GM18511 (cell line): Measurements from ENCODE around the gene AZU1.
"Not testable (repeated sequence)": the region's sequence is repeated elsewhere in the genome, so short reads cannot be mapped to it uniquely, and the experiment has no call there.

ENCODE experiments used
- ATAC-seq: cut with Tn5 transposase; IDR thresholded peaks from one replicate; pipeline ENCODE4 v1.9.1; 2021; ENCODE audit warnings: mild to moderate bottlenecking, moderate library complexity; ENCODE audit not compliant: unreplicated experiment

AZU1 gene

DNA sequence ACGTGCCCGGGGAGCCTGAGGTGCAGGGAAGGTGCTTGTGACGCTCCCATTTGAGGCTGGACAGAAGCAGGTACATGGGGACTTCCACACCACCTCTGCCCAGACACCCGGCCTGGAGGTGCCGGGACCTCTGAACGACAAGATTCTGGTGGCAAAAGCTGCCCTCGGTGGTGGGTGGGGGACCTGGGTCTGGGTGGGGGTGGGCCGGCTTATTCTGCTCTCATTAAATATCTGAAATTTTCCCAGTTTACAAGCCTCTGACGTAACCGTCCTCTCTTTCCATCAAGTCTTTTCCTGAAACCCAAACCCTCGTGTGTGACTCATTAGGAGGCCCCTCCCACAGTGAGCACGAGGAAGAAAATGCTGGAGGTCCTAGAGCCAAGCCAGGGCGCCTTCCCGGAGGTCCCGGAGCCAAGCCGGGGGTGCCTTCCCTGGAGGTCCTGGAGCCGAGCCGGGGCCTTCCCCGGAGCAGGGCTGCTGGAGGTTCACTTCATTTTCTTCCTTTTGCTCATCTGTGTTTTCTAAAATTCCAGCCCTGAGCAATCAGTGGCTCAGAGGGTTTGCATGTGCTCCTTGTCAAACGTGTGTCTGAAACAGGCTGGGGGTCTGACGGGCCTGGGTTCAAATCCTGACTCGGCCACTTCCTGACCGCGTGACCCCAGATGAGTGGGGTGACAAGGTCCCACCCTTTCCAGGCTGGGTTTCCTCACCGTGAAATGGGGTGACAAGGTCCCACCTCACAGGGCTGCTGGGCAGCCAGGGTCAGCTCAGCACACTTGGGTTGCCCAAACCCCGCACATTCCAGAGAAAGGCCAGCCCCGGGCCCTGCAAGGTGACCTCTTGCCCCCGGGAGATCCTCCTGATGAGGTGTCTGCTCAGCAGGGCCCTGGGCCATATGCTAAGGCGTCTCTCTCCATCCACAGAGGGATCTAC, 41.9 kb downstream of the AZU1 start:
- no peak for ATAC-seq

DNA sequence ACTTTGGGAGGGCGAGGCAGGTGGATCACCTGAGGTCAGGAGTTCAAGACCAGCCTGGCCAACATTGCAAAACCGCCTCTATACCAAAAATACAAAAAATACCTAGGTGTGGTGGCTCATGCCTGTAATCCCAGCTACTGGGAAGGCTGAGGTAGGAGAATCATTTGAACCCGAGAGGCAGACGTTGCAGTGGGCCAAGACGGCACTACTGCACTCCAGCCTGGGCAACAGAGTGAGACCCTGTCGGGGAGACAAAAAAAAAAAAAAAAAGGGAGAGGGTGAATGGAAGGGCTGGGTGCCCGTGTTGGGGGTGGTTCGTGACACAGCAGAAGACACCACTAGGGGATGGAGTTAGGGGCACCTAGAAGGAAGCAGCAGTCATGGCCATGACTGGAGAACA, 42.7 kb downstream of the AZU1 start:
- ATAC-seq, result no peak

DNA sequence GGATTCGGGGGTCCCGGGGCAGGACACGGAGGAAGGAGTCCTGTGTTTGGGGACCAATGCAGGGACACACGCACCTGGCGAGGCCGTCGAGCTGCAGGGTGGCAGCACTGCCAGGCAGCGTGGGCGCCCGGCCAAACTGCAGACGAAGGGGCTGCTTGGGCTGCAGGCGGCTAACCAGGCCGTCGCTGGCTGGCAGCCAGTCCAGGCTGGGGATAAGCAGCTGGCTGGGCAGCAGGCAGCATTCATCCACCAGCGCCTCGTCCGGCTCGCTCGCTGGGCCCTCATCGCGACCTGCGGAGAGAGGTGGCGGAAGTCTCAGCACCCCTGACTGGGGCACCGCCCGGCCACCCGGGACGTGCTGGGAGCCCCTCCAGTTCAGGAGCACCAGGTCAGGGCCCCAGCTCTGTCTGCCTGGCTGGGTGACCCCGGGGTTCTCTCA, 43.3 kb downstream of the AZU1 start:
- no peak for ATAC-seq

DNA sequence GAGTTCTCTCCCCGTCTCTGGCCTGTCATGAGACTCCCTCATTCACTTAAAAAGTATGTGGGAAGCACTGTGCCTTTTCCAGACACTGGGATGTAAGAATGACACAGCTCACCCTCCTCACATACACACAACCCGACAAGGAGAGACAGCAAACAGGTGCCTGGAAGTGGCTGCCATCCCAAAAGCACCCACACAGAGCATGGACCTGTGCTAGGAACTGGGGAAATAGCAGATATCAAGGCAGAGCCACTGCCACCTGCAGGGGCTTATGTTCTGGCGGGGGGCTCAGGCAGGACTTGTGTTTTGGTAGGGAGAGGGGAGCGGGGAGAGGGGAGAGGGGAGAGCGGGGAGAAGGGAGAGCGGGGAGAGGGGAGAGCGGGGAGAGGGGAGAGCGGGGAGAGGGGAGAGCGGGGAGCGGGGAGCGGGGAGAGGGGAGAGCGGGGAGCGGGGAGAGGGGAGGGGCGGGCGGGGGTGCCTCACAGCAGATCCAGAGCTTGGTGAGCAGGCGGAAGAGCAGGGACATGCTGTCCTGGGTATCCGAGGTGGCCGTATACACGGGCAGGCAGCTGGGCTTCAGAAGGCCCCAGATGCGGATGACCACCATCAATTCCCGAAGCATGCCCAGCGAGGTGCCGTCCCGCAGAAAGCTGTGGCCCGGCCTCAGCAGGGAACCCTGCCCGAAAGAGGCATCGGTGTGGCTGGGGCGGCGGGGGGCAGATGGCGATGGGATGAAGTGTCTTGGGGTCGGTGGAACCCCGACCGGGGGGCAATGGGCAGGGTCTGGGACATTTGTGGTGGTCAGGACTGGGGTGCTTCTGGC, 44.0 kb downstream of the AZU1 start:
- ATAC-seq, result no peak

DNA sequence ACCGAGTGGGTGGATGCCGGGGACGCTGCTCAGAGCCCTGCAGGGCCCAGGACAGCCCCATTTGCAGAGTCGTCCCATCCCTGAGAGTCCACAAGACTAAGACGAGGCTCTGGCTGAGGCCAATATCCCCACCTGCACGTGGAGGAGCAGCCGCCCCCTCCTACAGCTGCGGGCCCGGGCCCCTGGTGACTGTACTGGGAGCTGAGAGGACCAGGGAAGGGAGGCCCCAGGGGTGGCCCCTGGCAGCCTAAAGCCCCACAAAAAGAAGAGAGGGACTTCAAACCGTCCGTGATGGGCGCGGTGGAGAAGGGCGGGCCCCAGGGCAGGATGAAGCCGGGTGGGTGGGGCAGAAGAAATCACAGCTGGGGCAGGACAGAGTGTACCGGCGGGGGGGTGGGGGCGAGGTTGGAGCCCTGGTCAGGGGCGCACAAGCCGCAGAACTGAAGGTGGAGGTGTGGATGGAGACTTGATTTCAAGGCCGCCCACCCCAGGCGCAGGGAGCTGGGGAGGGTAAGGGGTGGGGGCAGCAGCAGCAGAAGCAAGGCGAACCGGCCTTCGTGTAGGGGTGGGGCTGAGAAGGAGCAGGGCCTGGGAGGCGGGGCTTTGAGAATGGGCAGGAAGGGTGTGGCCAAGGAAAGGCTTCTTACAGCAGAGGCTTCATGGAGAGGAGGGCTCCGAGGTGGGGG, 44.8 kb downstream of the AZU1 start:
- peak; percentile 49 for ATAC-seq

DNA sequence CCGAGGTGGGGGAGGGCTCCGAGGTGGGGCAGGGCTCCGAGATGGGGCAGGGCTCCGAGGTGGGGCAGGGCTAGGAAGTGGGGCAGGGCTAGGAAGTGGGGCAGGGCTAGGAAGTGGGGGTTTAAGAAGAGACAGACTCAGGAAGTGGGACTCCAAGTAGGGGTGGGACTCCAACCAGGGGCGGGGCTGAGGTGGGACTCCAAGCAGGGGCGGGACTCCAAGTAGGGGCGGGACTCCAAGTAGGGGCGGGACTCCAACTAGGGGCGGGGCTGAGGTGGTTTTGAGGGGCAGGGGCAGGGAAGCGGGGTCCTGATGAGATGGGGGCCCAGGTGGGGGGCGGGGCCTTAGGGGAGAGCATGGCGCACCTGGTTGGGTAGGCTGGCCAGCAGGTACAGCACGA, 45.4 kb downstream of the AZU1 start:
- ATAC-seq, result no peak

DNA sequence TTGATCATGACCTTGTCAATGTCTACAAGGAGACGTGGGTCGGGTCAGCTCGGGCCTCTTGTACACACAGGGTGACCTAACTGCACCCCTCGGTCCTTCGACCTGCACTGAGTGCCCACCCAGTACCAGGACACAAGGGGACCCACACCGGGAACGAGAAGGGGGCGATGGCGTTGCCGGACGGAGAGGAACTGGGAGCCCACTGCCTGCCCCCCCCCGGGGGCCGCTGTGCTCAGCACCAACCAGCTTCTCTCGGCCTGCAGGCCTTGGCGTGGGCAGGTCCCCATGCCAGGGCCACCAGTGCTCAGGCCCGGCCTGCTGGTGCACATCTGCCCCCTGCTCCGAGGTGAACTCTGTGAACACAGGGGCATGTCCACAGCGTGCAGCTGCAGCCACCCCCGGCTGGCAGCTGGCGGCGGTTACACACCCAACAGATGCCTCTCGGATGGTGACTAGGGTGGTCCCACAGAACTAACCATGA, 46.0 kb downstream of the AZU1 start:
- no peak for ATAC-seq

DNA sequence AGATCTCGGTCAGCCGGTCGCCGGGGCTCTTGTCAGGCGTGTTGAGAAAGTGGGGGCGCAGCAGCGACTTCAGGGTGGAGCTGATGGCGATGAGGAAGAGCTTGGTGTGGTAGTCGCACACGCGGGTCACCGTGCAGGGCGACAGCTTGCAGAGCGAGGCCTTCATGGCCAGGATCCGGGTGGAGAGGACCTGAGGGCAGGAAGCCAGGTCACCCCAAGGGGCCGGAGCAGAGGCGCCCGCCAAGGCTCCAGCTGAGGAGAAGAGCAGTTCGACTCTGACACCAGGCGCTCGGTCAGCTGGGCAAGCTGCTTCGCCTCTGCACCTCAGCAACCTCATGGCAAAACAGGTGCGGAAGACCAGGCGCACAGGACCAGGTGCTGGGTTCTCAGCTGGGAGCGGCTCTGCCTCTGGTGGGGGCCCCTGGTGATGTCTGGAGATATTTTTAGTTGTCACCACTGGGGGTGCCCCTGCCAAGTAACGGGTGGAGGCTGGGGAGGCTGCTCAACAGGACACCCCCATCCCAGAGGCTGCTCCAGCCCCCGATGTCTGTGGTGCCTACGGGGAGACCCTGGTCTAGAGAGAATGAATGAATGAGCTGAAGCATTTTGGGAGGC, 47.7 kb downstream of the AZU1 start:
- ATAC-seq, result no peak

DNA sequence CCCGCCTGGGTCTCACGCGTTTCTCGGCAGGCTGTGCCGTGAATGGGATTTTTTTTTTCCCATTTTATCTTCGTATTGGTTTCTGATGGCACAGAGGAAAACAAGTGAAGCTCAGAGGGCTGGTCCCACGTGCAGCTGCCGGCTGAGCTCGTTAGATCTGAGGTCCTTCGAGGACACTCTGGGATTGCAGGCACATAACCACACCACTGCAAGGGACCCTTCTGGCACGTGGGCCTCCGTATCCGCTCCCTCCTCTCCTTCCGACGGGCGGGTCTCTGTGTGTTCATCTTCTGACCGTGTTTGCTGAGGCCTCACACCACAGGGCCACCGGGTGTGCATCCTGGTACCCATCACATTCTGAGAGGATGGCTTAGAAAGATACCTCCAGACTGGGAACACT, 48.5 kb downstream of the AZU1 start:
- no peak for ATAC-seq

DNA sequence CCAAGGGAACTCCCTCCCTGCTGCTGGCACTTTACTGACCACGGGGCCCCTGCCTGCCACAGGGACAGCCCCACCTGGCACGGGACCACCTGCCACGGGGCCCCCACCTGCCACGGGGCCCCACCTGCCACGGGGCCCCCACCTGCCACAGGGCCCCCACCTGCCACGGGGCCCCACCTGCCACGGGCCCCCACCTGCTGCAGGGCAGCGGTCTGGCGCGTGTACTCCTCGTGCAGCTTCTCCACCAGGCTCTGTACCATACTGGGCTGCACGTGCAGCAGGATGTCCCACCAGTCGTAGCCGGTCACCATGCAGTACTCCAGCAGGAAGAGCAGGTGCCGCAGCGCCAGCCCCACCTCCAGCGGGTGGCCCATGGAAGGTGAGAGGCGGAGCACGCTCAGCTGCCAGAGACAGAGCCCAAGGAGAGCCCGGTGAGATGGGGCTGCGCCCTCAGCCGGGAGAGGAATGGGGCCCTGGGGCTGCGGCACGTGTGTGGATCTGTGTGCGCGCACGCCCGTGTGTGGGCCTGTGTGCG, 49.2 kb downstream of the AZU1 start:
- ATAC-seq, result no peak

DNA sequence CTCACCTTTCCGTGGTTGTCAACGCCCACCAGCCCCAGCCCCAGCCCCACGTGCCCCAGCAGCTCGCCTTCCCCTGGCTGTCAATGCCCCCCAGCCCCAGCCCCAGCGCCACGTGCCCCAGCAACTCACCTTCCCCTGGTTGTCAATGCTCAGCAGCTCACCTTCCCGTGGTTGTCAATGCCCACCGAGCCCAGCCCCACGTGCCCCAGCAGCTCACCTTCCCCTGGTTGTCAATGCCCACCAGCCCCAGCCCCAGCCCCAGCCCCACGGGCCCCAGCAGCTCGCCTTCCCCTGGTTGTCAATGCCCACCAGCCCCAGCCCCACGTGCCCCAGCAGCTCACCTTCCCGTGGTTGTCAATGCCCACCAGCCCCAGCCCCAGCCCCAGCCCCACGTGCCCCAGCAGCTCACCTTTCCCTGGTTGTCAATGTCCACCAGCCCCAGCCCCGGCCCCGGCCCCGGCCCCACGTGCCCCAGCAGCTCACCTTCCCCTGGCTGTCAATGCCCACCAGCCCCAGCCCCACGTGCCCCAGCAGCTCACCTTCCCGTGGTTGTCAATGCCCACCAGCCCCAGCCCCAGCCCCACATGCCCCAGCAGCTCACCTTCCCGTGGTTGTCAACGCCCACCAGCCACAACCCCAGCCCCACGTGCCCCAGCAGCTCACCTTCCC, 50.5 kb downstream of the AZU1 start:
- ATAC-seq, result not testable (repeated sequence)

DNA sequence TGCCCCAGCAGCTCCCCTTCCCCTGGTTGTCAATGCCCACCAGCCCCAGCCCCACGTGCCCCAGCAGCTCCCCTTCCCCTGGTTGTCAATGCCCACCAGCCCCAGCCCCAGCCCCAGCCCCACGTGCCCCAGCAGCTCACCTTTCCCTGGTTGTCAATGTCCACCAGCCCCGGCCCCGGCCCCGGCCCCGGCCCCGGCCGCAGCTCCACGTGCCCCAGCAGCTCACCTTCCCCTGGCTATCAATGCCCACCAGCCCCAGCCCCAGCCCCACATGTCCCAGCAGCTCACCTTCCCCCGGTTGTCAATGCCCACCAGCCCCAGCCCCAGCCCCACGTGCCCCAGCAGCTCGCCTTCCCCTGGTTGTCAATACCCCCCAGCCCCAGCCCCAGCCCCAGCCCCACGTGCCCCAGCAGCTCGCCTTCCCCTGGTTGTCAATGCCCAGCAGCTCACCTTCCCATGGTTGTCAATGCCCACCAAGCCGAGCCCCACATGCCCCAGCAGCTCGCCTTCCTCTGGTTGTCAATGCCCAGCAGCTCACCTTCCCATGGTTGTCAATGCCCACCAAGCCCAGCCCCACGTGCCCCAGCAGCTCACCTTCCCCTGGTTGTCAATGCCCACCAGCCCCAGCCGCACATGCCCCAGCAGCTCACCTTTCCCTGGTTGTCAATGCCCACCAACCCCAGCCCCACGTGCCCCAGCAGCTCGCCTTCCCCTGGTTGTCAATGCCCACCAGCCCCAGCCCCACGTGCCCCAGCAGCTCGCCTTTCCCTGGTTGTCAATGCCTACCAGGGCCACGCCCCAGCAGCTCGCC, 51.3 kb downstream of the AZU1 start:
- not testable (repeated sequence) for ATAC-seq

DNA sequence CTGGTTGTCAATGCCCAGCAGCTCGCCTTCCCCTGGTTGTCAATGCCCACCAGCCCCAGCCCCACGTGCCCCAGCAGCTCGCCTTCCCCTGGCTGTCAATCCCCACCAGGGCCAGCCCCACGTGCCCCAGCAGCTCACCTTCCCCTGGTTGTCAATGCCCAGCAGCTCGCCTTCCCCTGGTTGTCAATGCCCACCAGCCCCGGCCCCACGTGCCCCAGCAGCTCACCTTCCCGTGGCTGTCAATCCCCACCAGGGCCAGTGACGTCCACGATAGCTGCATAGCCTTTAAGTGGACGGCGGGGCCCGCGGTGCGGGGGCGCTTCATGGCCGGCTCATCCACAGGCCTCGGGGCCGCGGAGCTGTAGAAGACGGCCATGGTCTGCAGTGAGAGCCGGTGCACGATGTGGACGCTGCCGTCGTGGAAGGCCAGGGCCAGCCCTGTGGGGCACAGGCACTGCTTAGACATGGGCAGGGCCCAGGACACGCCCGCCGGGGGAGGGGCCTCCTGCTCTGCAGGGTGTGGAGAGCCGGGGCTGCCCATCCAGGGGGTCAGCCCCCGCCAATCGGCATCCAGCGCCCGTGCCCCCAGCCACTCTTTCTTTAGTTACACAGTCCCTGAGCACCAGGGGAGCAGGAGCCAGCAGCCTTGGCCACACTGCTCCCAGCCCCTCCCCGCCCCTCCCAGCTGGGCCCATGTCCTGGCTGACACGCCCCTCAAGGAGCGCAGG, 52.2 kb downstream of the AZU1 start:
- no peak for ATAC-seq
